H1 (cell line): ENCODE measurements around the gene COQ8A. TPM values are rescaled to one million over a fixed set of nuclear protein-coding genes. Genes with fewer than 3 reads are reported as not detected.

Experiments
- CTCF ChIA-PET: fragments of 300-600 bp; sonication (Branson Sonifier 250); formaldehyde crosslinking; loops from one replicate; lab custom pipeline; 2021; ENCODE audit not compliant: partially characterized antibody; lab: Charles Lee
- POLR2A ChIA-PET: fragments of 300-600 bp; sonication (Branson Sonifier 250); formaldehyde crosslinking; loops from one replicate; lab custom pipeline; 2021; ENCODE audit warnings: inconsistent platforms; ENCODE audit not compliant: partially characterized antibody; lab: Charles Lee
- DNase-seq, 2 experiments: peaks; one replicate each; pipeline versions ENCODE4 v3.0.0 to v3.0.0-alpha.2; 2010 to 2022; ENCODE audit warnings: low spot score in 2 of 2, low read depth in 1 of 2, mixed read lengths in 1 of 2
- FAIRE-seq: peaks from 2 replicates; lab custom pipeline; 2011; peaks lifted over from hg19 to GRCh38; lab: Jason Lieb, UNC
- H2AFZ ChIP-seq: 2 replicates; pipeline ENCODE4 v1.8.1; 2012; ENCODE audit warnings: low read length, inconsistent platforms
- H2AK5ac ChIP-seq: 2 replicates; pipeline ENCODE4 v1.6.1; 2013; ENCODE audit warnings: low read depth, low read length
- H2BK120ac ChIP-seq: replicated peaks from 2 replicates; pipeline ENCODE3; 2013; ENCODE audit warnings: low read depth, low read length, inconsistent platforms
- H2BK12ac ChIP-seq: 2 replicates; pipeline ENCODE4 v1.6.1; 2013; ENCODE audit warnings: low read depth, low read length
- H2BK15ac ChIP-seq: 2 replicates; pipeline ENCODE4 v1.6.1; 2013; ENCODE audit warnings: low read length
- H2BK20ac ChIP-seq: 2 replicates; pipeline ENCODE4 v1.6.1; 2013; ENCODE audit warnings: low read length
- H2BK5ac ChIP-seq: 2 replicates; pipeline ENCODE4 v1.6.1; 2013; ENCODE audit warnings: low read depth, low read length
- H3K14ac ChIP-seq: 2 replicates; pipeline ENCODE4 v1.6.1; 2013; ENCODE audit warnings: inconsistent platforms; ENCODE audit not compliant: insufficient read length
- H3K18ac ChIP-seq: 2 replicates; pipeline ENCODE4 v1.6.1; 2013; ENCODE audit warnings: low read length; ENCODE audit errors: extremely low read depth
- H3K23ac ChIP-seq: 2 replicates; pipeline ENCODE4 v1.6.1; 2013; ENCODE audit warnings: inconsistent platforms; ENCODE audit not compliant: insufficient read length
- H3K23me2 ChIP-seq: 2 replicates; pipeline ENCODE4 v1.6.1; 2013; ENCODE audit warnings: low read depth, low read length
- H3K27ac ChIP-seq: 2 replicates; pipeline ENCODE4 v1.6.1; 2011; ENCODE audit warnings: low read depth, low read length, inconsistent platforms
- H3K27me3 ChIP-seq, 4 experiments: replicated peaks in 1 of 4; 1 replicate in 1 of 4; 2 replicates in 3 of 4; pipeline versions ENCODE4 v1.6.1 to v1.8.1; 2011 to 2013; ENCODE audit warnings: low read length in 3 of 4, mild to moderate bottlenecking in 3 of 4, inconsistent platforms in 2 of 4, mixed read lengths in 2 of 4, moderate library complexity in 1 of 4; ENCODE audit not compliant: control insufficient read depth in 3 of 4, insufficient read depth in 3 of 4; ENCODE audit errors: extremely low read depth in 1 of 4
- H3K36me3 ChIP-seq, 4 experiments: 2 replicates each; pipeline versions ENCODE4 v1.6.1 to v1.8.1; 2011 to 2013; ENCODE audit warnings: mild to moderate bottlenecking in 4 of 4, low read length in 3 of 4, moderate library complexity in 2 of 4, control low read depth in 1 of 4, inconsistent platforms in 1 of 4; ENCODE audit not compliant: insufficient read depth in 4 of 4, control insufficient read depth in 2 of 4
- H3K4ac ChIP-seq: replicated peaks from 2 replicates; pipeline ENCODE3; 2013; ENCODE audit warnings: low read length, low read depth, mixed read lengths, inconsistent platforms; ENCODE audit not compliant: insufficient read length
- H3K4me1 ChIP-seq, 4 experiments: replicated peaks in 1 of 4; 1 replicate in 1 of 4; 2 replicates in 3 of 4; pipeline versions ENCODE4 v1.6.1 to v1.8.1; 2011 to 2013; ENCODE audit warnings: low read length in 3 of 4, inconsistent platforms in 2 of 4, mixed read lengths in 1 of 4; ENCODE audit not compliant: insufficient read depth in 4 of 4, control insufficient read depth in 3 of 4
- H3K4me2 ChIP-seq, 2 experiments: 2 replicates each; pipeline versions ENCODE4 v1.6.1 to v1.8.1; 2011 to 2013; ENCODE audit warnings: low read depth in 2 of 2, low read length in 2 of 2, control low read depth in 1 of 2, inconsistent platforms in 1 of 2, mild to moderate bottlenecking in 1 of 2; ENCODE audit not compliant: insufficient read depth in 1 of 2
- H3K4me3 ChIP-seq, 4 experiments: fragments of 200-600, 300-600 bp in 1 of 4; sonication (generic), shearing (Covaris generic), sonication (Bioruptor Twin) in 1 of 4; 2 replicates each; pipeline versions ENCODE4 v1.5.1 to v1.8.1; 2011 to 2016; ENCODE audit warnings: low read length in 4 of 4, low read depth in 3 of 4, control low read depth in 2 of 4, inconsistent platforms in 2 of 4, mild to moderate bottlenecking in 2 of 4, mixed read lengths in 1 of 4, moderate library complexity in 1 of 4; ENCODE audit not compliant: insufficient read depth in 2 of 4; ENCODE audit errors: extremely low read depth in 1 of 4
- H3K56ac ChIP-seq: replicated peaks from 2 replicates; pipeline ENCODE3; 2013; ENCODE audit warnings: low read depth, mild to moderate bottlenecking, mixed read lengths, low read length, inconsistent platforms; ENCODE audit not compliant: insufficient read length
- H3K79me1 ChIP-seq: 2 replicates; pipeline ENCODE4 v1.6.1; 2013; ENCODE audit warnings: low read depth, low read length, control low read depth
- H3K79me2 ChIP-seq, 2 experiments: 2 replicates each; pipeline versions ENCODE4 v1.6.1 to v1.8.1; 2012 to 2013; ENCODE audit warnings: low read length in 2 of 2, mild to moderate bottlenecking in 2 of 2, inconsistent platforms in 1 of 2; ENCODE audit not compliant: insufficient read depth in 2 of 2, control insufficient read depth in 1 of 2
- H3K9ac ChIP-seq, 4 experiments: replicated peaks in 1 of 4; 1 replicate in 1 of 4; 2 replicates in 3 of 4; pipeline versions ENCODE4 v1.6.1 to v1.8.1; 2011 to 2013; ENCODE audit warnings: low read depth in 3 of 4, low read length in 3 of 4, control low read depth in 2 of 4, mild to moderate bottlenecking in 2 of 4, moderate library complexity in 2 of 4, inconsistent platforms in 1 of 4; ENCODE audit errors: extremely low read depth in 1 of 4
- H3K9me3 ChIP-seq, 2 experiments: 2 replicates each; pipeline versions ENCODE4 v1.6.1 to v1.8.1; 2012 to 2013; ENCODE audit warnings: mild to moderate bottlenecking in 2 of 2, moderate library complexity in 2 of 2, control low read depth in 1 of 2, inconsistent platforms in 1 of 2, low read depth in 1 of 2, low read length in 1 of 2, mixed read lengths in 1 of 2; ENCODE audit not compliant: insufficient read depth in 2 of 2
- H4K20me1 ChIP-seq, 2 experiments: replicated peaks in 1 of 2; 2 replicates each; pipeline versions ENCODE3 to v1.8.1; 2011 to 2013; ENCODE audit warnings: inconsistent platforms in 2 of 2, low read length in 2 of 2, mild to moderate bottlenecking in 1 of 2; ENCODE audit not compliant: insufficient read depth in 2 of 2, control insufficient read depth in 1 of 2
- H4K5ac ChIP-seq: 2 replicates; pipeline ENCODE4 v1.6.1; 2013; ENCODE audit warnings: low read length, low read depth, mixed read lengths, inconsistent platforms; ENCODE audit not compliant: insufficient read length
- H4K8ac ChIP-seq: 2 replicates; pipeline ENCODE4 v1.8.0; 2013; ENCODE audit warnings: mild to moderate bottlenecking, moderate library complexity, low read length, inconsistent platforms; ENCODE audit not compliant: insufficient read depth; ENCODE audit errors: extremely low read depth
- H4K91ac ChIP-seq: replicated peaks from 2 replicates; pipeline ENCODE3; 2013; ENCODE audit warnings: low read length, mixed read lengths, inconsistent platforms; ENCODE audit not compliant: insufficient read length
- HDAC2 ChIP-seq, 2 experiments: fragments of 300-600 bp in 1 of 2; sonication (generic) in 1 of 2; IDR thresholded peaks; 2 replicates each; pipeline ENCODE4 v1.6.1; 2011 to 2012; ENCODE audit warnings: low read depth in 2 of 2, low read length in 2 of 2, mild to moderate bottlenecking in 2 of 2, moderate library complexity in 2 of 2, borderline replicate concordance in 1 of 2, inconsistent platforms in 1 of 2
- WGBS, 2 experiments: shearing (Covaris generic) in 1 of 2; methylation state at CpG; one replicate each; pipeline versions ENCODE4 v1.1.6 to v1.1.7; 2013 to 2015; ENCODE audit warnings: low lambda C conversion rate in 2 of 2, mixed read lengths in 2 of 2, inconsistent platforms in 1 of 2, low coverage in 1 of 2, missing lambda C conversion rate in 1 of 2; ENCODE audit not compliant: insufficient replicate concordance in 2 of 2, insufficient coverage in 1 of 2, insufficient read length in 1 of 2; ENCODE audit errors: extremely low coverage in 1 of 2, missing lambda C conversion rate in 1 of 2; 5-methylcytosine and 5-hydroxymethylcytosine counted together
- polyA plus RNA-seq, 7 experiments: library from polyadenylated mRNA; depleted of rRNA in 3 of 7; stranded (reverse) in 5 of 7; unstranded in 2 of 7; fragments of >200 nt in 5 of 7; fragments of 200-250 nt in 2 of 7; gene quantifications; 1 replicate in 5 of 7; 2 replicates in 1 of 7; 4 replicates in 1 of 7; pipeline versions ENCODE4 v1.2.1 to v1.2.3, GENCODE V29; 2011 to 2013; ENCODE audit warnings: missing spikeins in 2 of 7, mixed read lengths in 2 of 7
- total RNA-seq: library from RNA; stranded (reverse); fragmentation: NEBNext Ultra II Directional; extraction: Animal tissue kit (Norgen Biotek cat#: 25700); gene quantifications from 2 replicates; pipeline ENCODE4 v1.2.1, GENCODE V29; 2021
- TF ChIP-seq, protein P1 (sequence below): IDR thresholded peaks from 2 replicates; pipeline ENCODE4 v1.6.1; 2012; ENCODE audit warnings: inconsistent platforms

Gene COQ8A
- total and polyA plus RNA-seq, 2 of the 8 experiments (the other 6 are each of a cell fraction or from before 2014, with no cell fraction given) = 28.5 to 38.9 TPM

DNA sequence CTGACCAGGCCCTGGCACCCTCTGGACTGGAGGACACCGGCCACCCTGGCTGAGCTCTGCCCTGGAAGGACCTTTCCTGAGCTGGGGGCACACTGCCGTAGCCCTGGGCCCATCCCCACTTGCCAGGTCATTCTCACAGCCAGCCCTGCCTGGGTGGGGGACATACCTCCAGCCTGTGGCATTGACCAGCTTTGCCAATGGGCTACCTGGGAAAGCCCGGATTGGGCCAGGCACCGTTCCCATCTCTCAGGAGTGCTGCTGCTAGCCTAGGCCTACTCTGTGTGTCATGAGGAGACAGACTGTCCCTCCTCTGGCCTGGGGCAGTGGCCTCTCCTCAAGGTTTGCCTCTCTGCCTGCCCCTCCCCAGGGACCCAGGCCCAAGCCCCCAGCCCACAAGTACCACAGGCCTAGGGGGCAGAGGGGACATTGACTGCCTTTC is 40.0 kb downstream of the COQ8A start:
- no peak overlapping the region for H2AFZ ChIP-seq
- peak overlapping the region; percentile 51 for H4K8ac ChIP-seq
- no peak overlapping the region for H4K91ac ChIP-seq
- H2BK20ac ChIP-seq = no peak overlapping the region
- ChIA-PET POLR2A (interaction anchor here (1.3 to 1.4 kb wide), 2 partner anchors 14 to 68 kb away, joined by 3 read pairs; no protein-coding TSS in a partner anchor), CTCF (interaction anchor here (0.8 to 1.7 kb wide), 3 partner anchors 461 to 469 kb away, joined by 3 to 6 read pairs (median 4); no protein-coding TSS in a partner anchor)
- no peak for TF ChIP-seq HDAC2 (IDR thresholded peaks at IDR 0.05; ENCODE audit: borderline replicate concordance in 1 of 2, low read depth in 2 of 2, low read length in 2 of 2)
- TF ChIP-seq, protein P1, sequence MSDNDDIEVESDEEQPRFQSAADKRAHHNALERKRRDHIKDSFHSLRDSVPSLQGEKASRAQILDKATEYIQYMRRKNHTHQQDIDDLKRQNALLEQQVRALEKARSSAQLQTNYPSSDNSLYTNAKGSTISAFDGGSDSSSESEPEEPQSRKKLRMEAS = no peak
- no peak overlapping the region for H3K4me3 ChIP-seq
- no peak overlapping the region for H3K9ac ChIP-seq
- no peak overlapping the region for H2BK120ac ChIP-seq
- H2BK15ac ChIP-seq = no peak overlapping the region
- no peak overlapping the region for H3K18ac ChIP-seq
- no peaks in the 10 kb centered on the region for H3K79me1 ChIP-seq
- WGBS, 2 experiments = 97% methylated on average over 4 of the region's 4 CpGs; no CpG with 5 or more reads in 1 of the 2 experiments
- H3K4me2 ChIP-seq = no peak overlapping the region
- H3K79me2 ChIP-seq = no peaks in the 10 kb centered on the region
- H3K27me3 ChIP-seq = no peaks in the 10 kb centered on the region
- H4K5ac ChIP-seq = no peak overlapping the region
- H3K56ac ChIP-seq = no peak overlapping the region
- H4K20me1 ChIP-seq = peaks cover 4% of the 10 kb centered on the region in 2 experiments
- FAIRE-seq (no peak), DNase-seq (no peak)
- no peak overlapping the region for H2BK12ac ChIP-seq
- H3K36me3 ChIP-seq = peaks cover 0 to 6% (median 0%) of the 10 kb centered on the region in 4 experiments; a peak in 3 of 8 replicates
- H2AK5ac ChIP-seq = no peak overlapping the region
- H3K4me1 ChIP-seq = peaks cover 0 to under 1% (median 0%) of the 10 kb centered on the region in 4 experiments; a peak in 1 of 7 replicates
- no peak overlapping the region for H3K23ac ChIP-seq
- no peak overlapping the region for H3K4ac ChIP-seq
- H3K9me3 ChIP-seq = no peaks in the 10 kb centered on the region
- H3K27ac ChIP-seq = no peak overlapping the region; the same call in 1 of the 2 replicates
- no peak overlapping the region for H3K14ac ChIP-seq
- peaks cover 11% of the 10 kb centered on the region; the same call in 1 of the 2 replicates for H3K23me2 ChIP-seq
- peak overlapping the region; percentile 35; the same call in 1 of the 2 replicates for H2BK5ac ChIP-seq
